Stimulated activated CD4-positive, alpha-beta T cell treated with anti-CD3 and anti-CD28 coated beads, Interleukin-4, amount 100 ng/mL, for 4 hours (primary cell): Measurements from ENCODE around the gene WBP1.
"Not testable (repeated sequence)": the region's sequence is repeated elsewhere in the genome, so short reads cannot be mapped to it uniquely, and the experiment has no call there.

ENCODE experiments used
- DNase-seq, 2 experiments: peaks; one replicate each; pipeline ENCODE4 v3.0.0-alpha.2; 2020

WBP1 gene

DNA sequence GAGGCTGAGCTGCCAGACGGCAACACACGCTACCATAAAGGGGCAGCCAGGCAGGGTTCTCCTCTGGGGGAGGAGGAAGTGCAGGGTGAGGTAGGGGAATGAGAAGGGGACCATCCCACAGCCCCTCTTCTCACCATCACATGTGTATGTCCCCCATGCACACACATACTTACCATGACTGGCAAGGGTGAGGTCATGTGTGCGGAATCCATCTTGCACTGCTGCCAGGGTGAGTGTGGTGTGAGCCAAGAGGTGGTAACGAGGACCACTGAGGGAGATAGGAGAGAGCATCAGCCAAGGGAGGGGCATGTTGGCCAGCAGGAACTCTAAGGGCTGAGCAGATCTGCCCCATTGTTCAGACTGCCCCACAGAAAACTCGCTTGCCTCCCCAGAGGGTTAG is 29.6 kb upstream of the WBP1 start:
- no peak for DNase-seq

DNA sequence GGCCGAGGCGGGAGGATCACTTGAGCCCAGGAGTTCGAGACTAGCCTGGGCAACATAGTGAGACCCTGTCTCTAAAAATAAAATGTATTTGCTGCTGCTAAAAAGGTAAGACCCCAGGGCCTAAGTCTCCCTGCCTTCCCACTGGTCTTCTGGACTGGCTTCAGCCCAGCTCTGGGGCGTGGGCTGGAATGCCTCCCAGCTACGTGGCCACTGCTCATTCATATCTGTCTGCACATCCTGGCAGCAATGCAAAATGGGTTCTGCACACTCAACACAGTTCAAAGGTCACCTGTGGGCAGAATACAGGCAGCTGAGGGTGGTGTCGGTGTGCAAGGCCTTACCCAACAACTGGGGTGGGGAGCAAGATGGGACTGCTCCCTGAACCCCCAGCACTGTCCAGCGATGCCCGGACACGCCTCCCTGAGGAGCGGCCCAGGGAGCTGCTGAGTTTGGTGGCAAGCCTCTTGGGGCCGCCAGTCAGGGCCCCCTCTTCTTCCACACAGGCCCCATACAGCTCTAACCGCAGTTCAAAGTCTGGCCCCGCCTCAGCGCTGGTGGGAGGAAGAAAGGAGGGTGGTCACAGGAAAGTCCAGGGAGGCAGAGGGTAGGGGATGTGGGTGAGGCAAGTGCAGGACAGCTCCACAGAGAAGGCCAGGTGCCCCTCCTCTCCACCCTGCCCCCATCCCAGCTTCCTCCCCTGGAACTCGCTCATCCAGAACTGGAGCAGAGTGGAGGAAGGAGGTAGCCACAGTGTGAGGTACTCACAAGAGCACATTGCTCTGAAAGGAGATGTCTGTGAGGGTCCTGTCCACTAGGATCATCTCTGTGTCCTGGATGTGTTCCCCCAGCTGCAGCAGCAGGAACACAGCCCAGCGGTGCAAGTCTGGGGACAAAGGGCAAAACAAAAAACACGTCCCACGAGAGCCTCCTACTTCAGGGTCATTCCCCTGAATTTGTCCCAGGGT is 28.5 kb upstream of the WBP1 start:
- no peak for DNase-seq

DNA sequence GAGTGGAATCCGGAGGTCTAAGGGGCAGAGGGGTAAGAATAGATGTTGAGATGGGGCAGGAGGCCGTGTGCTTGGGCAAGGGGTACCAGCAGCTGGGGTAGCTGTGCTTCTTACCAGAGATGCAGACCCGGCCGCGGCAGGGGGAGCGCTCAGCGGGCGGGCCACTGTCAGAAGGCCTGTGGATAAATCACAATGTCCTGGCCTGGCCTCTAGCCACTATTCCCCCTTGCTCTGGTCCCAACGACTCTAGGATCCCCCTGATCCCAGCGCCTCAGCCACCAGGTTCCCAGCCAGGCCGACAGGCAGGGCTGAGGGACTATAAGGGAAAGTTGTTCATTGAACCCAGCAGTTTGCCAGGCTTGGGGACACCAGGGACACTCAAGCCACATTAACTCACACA is 27.7 kb upstream of the WBP1 start:
- no peak for DNase-seq

GRCh38 chr2:74436111-74436805 is 22.0 kb upstream of the WBP1 start:
- no peak for DNase-seq

GRCh38 chr2:74436848-74437695 is 21.2 kb upstream of the WBP1 start:
- DNase-seq: no peak

- no peak for DNase-seq
These were observed 20.0 kb upstream of the WBP1 start for GRCh38 chr2:74438248-74438647.

DNA sequence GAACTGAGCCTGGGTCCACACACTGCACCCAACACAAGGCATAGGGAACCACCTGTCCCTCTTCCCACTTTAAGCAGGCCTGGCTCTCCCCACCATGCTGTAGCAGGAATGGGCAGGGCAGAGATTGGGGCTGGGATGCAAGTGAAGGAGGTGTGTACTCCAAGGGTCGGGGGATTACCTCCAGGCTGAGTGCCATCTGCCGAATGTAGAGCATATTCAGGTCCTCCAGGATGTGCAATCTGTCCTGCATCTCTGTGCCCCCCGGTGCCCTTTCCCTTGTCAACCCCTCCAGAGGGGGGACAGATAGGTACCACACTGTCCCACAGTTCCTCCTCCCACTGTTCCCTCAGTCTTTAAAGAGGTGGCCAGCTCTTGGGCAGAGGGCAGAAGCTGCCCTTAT is 18.9 kb upstream of the WBP1 start:
- DNase-seq: no peak

DNA sequence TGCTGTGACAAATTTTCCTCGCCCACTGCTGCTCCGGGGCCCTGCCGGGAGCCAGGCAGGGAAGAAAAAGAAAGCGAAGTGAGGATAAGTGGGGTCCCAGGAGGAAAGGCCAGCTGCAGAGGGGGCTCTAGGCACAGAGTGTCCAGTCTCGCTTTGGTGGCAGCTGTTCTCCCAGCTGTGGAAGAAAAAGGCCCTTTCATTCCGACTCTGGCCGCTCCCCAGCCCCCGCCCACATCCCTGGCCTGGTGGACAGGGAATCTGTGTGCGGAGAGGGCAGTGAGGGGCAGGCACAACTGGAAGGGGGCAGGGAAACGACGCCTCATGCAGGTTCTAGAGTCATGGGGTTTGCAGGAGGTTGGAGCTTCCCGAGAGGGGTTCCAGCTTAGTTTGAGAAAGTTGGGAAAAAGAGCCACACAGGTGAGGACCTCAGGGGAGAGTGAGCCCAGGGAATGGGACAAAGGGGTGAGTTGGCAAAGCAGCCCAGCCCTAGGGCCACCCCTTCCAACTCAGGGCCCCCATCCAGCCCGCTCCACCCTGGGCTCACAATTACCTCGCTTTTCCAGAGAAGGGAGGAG is 18.3 kb upstream of the WBP1 start:
- no peak for DNase-seq

DNA sequence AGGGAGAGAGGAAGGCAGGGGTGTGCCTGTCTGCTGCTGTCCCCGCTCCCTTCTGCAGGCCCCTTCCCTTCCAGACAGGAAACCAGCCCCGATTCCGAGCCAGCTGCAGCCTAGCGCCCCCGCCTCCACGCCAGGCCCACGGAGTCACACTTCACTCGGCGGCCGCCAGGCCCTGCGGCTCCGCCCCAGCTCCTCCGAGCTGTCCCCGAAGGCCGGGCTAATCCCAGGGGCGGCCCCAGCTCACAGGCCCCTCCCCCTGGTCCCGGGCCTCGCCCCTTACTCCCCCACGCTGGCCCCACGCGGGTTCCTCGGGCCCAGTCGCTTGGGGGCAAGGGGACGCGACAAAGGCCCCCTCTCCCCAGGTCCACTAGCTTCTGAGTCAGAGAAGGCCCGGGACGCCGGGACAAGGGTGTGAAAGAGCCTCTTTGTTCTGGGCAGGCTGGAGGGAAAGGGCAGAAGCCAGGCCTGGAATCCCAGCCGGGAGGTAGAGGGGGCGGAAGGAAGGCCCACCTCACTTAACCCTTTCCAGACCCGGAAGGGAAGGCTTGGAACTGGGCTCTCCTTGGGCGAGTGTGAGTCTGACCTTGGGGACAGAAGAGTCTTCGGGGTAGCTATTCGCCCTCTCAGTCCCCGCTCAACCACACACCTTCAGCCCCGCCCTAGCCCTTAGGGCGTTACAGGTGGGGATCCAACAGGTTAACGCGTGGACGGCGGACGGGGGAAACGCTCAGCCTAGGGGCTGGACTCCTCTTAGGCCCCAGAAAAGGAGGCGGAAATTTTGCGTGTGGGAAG is 17.7 kb upstream of the WBP1 start:
- peak in 1 of 2 experiments; percentile 39 for DNase-seq

DNA sequence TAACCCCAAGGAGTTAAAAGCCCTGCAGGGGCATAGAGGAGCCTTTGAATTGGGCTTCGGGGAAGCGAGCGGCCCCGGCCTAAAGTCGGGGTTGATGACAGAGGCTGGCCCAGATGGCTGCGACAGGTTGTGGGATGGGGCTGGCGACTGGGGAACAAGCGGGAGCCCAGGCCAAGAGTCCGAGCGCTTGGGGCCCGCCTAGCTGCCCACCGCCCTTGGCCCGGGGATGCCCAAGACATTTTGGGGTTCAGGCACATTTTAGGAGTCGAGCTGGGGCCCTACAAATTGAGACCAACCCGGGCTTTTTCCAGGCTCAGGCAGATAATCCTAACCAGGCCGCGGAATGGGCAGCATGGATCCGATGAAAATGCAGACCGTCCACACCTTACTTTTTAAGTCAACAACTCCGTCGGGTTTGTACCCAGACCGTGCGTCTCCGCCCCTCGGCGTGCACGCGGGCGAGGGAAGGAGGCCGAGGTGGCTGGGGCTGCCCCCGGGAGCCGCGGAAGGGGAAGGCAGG is 17.0 kb upstream of the WBP1 start:
- DNase-seq: no peak

DNA sequence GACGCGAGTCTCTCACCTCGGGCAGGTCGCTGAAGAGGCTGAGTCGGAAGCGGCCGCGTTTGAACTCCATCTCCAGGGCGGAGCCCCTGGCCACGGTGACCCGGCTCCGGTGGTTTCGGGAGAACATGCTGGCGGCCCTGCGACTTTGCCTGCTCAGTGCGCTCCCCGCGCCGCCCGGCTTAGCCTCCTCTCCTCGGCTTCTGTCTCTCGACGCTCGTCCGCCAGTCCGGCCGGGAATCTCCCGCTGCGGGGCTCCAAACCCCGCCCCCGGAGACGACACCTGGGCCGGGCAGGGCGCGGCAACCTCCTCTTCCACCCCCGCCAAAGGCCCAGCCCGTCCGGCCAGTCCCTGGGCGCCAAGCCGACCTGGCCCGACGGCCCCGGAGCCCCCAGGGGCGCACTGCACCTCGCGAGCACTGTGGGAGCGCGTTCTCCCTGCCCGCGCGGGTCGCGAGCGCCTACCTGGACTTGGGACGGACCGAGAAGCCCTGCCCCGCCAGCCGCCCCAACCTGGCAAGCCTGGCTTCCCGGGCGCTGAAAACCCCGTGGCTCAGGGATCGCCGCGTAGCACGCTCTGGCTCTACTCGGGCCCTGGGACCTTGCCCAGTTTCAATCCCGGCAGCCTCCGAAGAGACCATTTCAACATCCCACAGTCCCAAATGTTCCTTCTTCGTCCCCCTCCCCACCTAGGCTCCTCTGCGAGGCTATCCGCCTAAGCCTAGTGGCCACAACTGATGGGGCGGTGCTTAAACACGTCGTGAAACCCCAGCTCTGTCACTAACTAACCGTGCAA is 16.4 kb upstream of the WBP1 start, which contains the start of gene RTKN:
Gene RTKN, minus strand, starts transcription at position 248 of the 793 bp plus-strand sequence. Its CDS starts 121 bp downstream, at position 127.
- no peak for DNase-seq

DNA sequence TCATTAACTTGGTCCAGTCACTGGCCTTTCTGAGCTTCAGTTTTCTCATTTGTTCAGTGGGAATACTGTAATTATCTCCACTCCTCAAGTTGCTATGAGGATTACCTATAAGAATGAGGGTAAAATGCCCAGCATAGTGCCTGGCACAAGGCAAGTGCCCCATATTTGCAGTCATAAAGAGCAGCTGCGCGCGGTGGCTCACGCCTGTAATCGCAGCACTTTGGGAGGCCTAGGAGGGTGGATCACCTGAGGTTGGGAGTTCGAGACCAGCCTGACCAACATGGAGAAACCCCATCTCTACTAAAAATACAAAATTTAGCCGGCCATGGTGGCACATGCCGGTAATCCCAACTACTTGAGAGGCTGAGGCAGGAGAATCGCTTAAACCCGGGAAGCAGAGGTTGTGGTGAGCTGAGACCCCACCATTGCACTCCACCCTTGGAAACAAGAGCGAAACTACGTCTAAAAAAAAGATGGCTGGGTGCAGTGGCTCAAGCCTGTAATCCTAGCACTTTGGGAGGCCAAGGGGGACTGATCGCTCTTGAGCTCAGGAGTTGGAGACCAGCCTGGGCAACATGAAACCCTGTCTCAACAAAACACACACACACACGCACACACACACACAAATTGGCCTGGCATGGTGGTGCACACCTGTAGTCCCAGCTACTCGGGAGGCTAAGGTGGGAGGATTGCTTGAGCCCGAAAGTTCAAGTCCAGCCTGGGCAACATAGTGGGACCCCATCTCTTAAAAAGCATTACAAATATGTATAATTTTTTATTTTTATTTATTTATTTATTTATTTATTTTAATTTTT is 15.5 kb upstream of the WBP1 start:
- DNase-seq: not testable (repeated sequence)

- DNase-seq: no peak
These were observed 13.5 kb upstream of the WBP1 start for GRCh38 chr2:74444498-74445318.

GRCh38 chr2:74447230-74447999 is 10.8 kb upstream of the WBP1 start:
- no peak for DNase-seq

- no peak for DNase-seq
These were observed 9.5 kb upstream of the WBP1 start for GRCh38 chr2:74448771-74449170.

- no peak for DNase-seq
These were observed 7.6 kb upstream of the WBP1 start for GRCh38 chr2:74450570-74451190.
